ENCODE measurements around the gene ARHGAP1.

Gene ARHGAP1

GRCh38 chr11:46669711-46670139 is 30.7 kb downstream of the ARHGAP1 start:
- TF ChIP-seq FOXP2 (optimal IDR thresholded peaks at IDR 0.05; ENCODE audit: borderline replicate concordance, extremely low read depth, extremely low read length, insufficient read depth) (no peak), REST (IDR thresholded peaks at IDR 0.05; ENCODE audit: insufficient read depth in 1 of 2, low read depth in 2 of 2, low read length in 2 of 2) (no peak), TAF1 (IDR thresholded peaks at IDR 0.05; ENCODE audit: borderline replicate concordance, insufficient read depth, low read length) (no peak), POLR2AphosphoS5 (IDR thresholded peaks at IDR 0.05; ENCODE audit: low read depth, low read length) (no peak), SIN3A (IDR thresholded peaks at IDR 0.05; ENCODE audit: borderline replicate concordance, insufficient read depth, low read length) (no peak)

GRCh38 chr11:46668480-46669085 is 31.8 kb downstream of the ARHGAP1 start:
- no peak for TF ChIP-seq TAF1 (IDR thresholded peaks at IDR 0.05; ENCODE audit: borderline replicate concordance, insufficient read depth, low read length)
- TF ChIP-seq POLR2AphosphoS5 (IDR thresholded peaks at IDR 0.05; ENCODE audit: low read depth, low read length) = no peak
- no peak for TF ChIP-seq REST (IDR thresholded peaks at IDR 0.05; ENCODE audit: insufficient read depth in 1 of 2, low read depth in 2 of 2, low read length in 2 of 2)
- no peak for TF ChIP-seq SIN3A (IDR thresholded peaks at IDR 0.05; ENCODE audit: borderline replicate concordance, insufficient read depth, low read length)

- TF ChIP-seq REST (IDR thresholded peaks at IDR 0.05; ENCODE audit: insufficient read depth in 1 of 2, low read depth in 2 of 2, low read length in 2 of 2) = no peak
- no peak for TF ChIP-seq POLR2AphosphoS5 (IDR thresholded peaks at IDR 0.05; ENCODE audit: low read depth, low read length)
- TF ChIP-seq TAF1 (IDR thresholded peaks at IDR 0.05; ENCODE audit: borderline replicate concordance, insufficient read depth, low read length) = no peak
Measured at GRCh38 chr11:46667043-46667481, 33.4 kb downstream of the ARHGAP1 start.

- TF ChIP-seq REST (IDR thresholded peaks at IDR 0.05; ENCODE audit: insufficient read depth in 1 of 2, low read depth in 2 of 2, low read length in 2 of 2) (no peak), TAF1 (IDR thresholded peaks at IDR 0.05; ENCODE audit: borderline replicate concordance, insufficient read depth, low read length) (no peak)
Measured at GRCh38 chr11:46666516-46666915, 33.9 kb downstream of the ARHGAP1 start.

GRCh38 chr11:46665356-46665755 is 35.1 kb downstream of the ARHGAP1 start:
- TF ChIP-seq FOXP2 (optimal IDR thresholded peaks at IDR 0.05; ENCODE audit: borderline replicate concordance, extremely low read depth, extremely low read length, insufficient read depth) (no peak), POLR2AphosphoS5 (IDR thresholded peaks at IDR 0.05; ENCODE audit: low read depth, low read length) (no peak), SIN3A (IDR thresholded peaks at IDR 0.05; ENCODE audit: borderline replicate concordance, insufficient read depth, low read length) (no peak), REST (IDR thresholded peaks at IDR 0.05; ENCODE audit: insufficient read depth in 1 of 2, low read depth in 2 of 2, low read length in 2 of 2) (no peak), TAF1 (IDR thresholded peaks at IDR 0.05; ENCODE audit: borderline replicate concordance, insufficient read depth, low read length) (no peak)
